ENCODE data around the gene OR51B5.
"Not testable (repeated sequence)": the region's sequence is repeated elsewhere in the genome, so short reads cannot be mapped to it uniquely, and the experiment has no call there.

Gene OR51B5

DNA sequence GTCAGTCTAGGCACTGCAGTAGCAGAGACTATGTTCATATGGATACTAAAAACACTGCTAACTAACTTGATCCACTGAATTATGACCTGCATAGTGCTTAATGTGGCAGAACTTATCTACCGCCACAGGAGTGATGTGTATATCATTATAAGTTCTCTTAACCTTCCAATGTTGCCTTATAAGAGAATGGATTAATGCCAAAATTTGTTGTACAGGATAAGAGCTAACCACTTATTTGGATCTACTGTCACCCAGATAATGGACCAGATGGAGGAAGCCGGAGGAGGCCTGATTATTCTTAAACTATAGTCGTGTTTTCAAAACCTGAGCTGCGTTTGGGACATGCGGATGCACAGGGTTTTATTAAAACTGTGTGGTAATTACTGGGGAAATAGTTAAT is 39.7 kb downstream of the OR51B5 start:
- no peak overlapping the region for H3K4me3 ChIP-seq (replicated peaks; ENCODE audit: low read depth, low read length)
- DNase-seq (ENCODE audit: low read depth): no peak
- TF ChIP-seq CTCF (IDR thresholded peaks at IDR 0.05; ENCODE audit: low read length, missing control alignments): no peak

GRCh38 chr11:5301846-5302245 is 41.5 kb downstream of the OR51B5 start, which contains the start of gene OR51B4:
TSS of gene OR51B4 (minus strand) at chr11:5301946. CDS start at chr11:5301946, 0 bp downstream.
- H3K4me3 ChIP-seq (replicated peaks; ENCODE audit: low read depth, low read length): no peak within 1 kb of the TSS
- no peak for TF ChIP-seq CTCF (IDR thresholded peaks at IDR 0.05; ENCODE audit: low read length, missing control alignments)
- no peak for DNase-seq (ENCODE audit: low read depth)

GRCh38 chr11:5300251-5300650 is 43.1 kb downstream of the OR51B5 start:
- peak; percentile 12 for DNase-seq (ENCODE audit: low read depth)

DNA sequence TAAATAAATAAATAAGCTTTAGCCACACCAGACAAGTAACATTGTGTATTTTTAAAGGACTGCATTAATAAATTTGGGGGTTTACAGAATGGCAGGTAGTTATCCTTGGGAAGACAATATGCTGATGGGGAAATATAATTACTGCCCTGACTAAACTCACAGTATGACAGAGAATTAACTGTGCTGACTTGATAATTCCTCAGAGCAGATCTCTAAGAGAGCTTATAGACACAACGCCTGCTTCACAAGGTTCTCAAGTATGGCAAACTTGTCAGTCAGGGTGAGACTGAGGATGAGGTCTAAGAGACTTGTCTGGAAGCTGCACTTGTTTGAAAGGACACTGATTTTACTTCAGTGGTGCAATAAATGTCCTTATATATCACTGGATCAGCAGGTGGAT is 44.9 kb downstream of the OR51B5 start:
- no peak for TF ChIP-seq CTCF (IDR thresholded peaks at IDR 0.05; ENCODE audit: low read length, missing control alignments)

More at GRCh38 chr11:5300251-5300650, 43.1 kb downstream of the OR51B5 start:
- no peak overlapping the region for H3K4me3 ChIP-seq (replicated peaks; ENCODE audit: low read depth, low read length)
- no peak for TF ChIP-seq CTCF (IDR thresholded peaks at IDR 0.05; ENCODE audit: low read length, missing control alignments)

GRCh38 chr11:5297721-5298323 is 45.5 kb downstream of the OR51B5 start:
- no peak for TF ChIP-seq CTCF (IDR thresholded peaks at IDR 0.05; ENCODE audit: low read length, missing control alignments)
- DNase-seq (ENCODE audit: low read depth): peak; percentile 22

More for the DNA sequence above, 44.9 kb downstream of the OR51B5 start:
- H3K4me3 ChIP-seq (replicated peaks; ENCODE audit: low read depth, low read length): no peak overlapping the region
- no peak for DNase-seq (ENCODE audit: low read depth)

GRCh38 chr11:5294342-5294995 is 48.9 kb downstream of the OR51B5 start:
- DNase-seq (ENCODE audit: low read depth); H3K4me3 ChIP-seq (replicated peaks; ENCODE audit: low read depth, low read length): not testable (repeated sequence)

More at GRCh38 chr11:5297721-5298323, 45.5 kb downstream of the OR51B5 start:
- no peak overlapping the region for H3K4me3 ChIP-seq (replicated peaks; ENCODE audit: low read depth, low read length)

GRCh38 chr11:5293028-5293427 is 50.3 kb downstream of the OR51B5 start:
- no peak for TF ChIP-seq CTCF (IDR thresholded peaks at IDR 0.05; ENCODE audit: low read length, missing control alignments)
- H3K4me3 ChIP-seq (replicated peaks; ENCODE audit: low read depth, low read length): no peak overlapping the region
- DNase-seq (ENCODE audit: low read depth): no peak
